Stimulated activated CD4-positive, alpha-beta T cell treated with anti-CD3 and anti-CD28 coated beads, Interleukin-4, amount 100 ng/mL, for 48 hours (primary cell): ENCODE data around the gene UBR3.

ENCODE experiments used
- DNase-seq, 2 donors: peaks; one replicate each; pipeline ENCODE4 v3.0.0-alpha.2; 2020; ENCODE audit warnings: low read depth in 2 of 2

The UBR3 gene

GRCh38 chr2:170052151-170052550 is 224.9 kb downstream of the UBR3 start:
- DNase-seq = no peak

- no peak for DNase-seq
These were observed 227.7 kb downstream of the UBR3 start for GRCh38 chr2:170054997-170055396.

- no peak for DNase-seq
These were observed 229.6 kb downstream of the UBR3 start for GRCh38 chr2:170056900-170057299.

GRCh38 chr2:170063456-170064235 is 236.4 kb downstream of the UBR3 start:
- no peak for DNase-seq

- DNase-seq = no peak
These were observed 243.5 kb downstream of the UBR3 start for GRCh38 chr2:170070778-170071177.

- DNase-seq = no peak
These were observed 246.0 kb downstream of the UBR3 start for GRCh38 chr2:170073288-170073687.

GRCh38 chr2:170076189-170076588 is 248.9 kb downstream of the UBR3 start:
- DNase-seq = no peak

- DNase-seq = no peak
These were observed 250.7 kb downstream of the UBR3 start for GRCh38 chr2:170077830-170078569.

GRCh38 chr2:170084820-170085491 is 257.7 kb downstream of the UBR3 start:
- DNase-seq = no peak

- DNase-seq = no peak
These were observed 258.9 kb downstream of the UBR3 start for GRCh38 chr2:170086117-170086688.

GRCh38 chr2:170086751-170087412 is 259.6 kb downstream of the UBR3 start:
- DNase-seq = no peak

GRCh38 chr2:170087413-170087793 is 260.1 kb downstream of the UBR3 start:
- no peak for DNase-seq

GRCh38 chr2:170088776-170089175 is 261.5 kb downstream of the UBR3 start:
- DNase-seq = no peak

GRCh38 chr2:170090229-170090628 is 263.0 kb downstream of the UBR3 start:
- no peak for DNase-seq

- no peak for DNase-seq
These were observed 264.2 kb downstream of the UBR3 start for GRCh38 chr2:170091436-170091835.

- DNase-seq = no peak
These were observed 265.3 kb downstream of the UBR3 start for GRCh38 chr2:170092436-170093060.

- no peak for DNase-seq
These were observed 268.1 kb downstream of the UBR3 start for GRCh38 chr2:170095380-170095779.

GRCh38 chr2:170098626-170099312 is 271.5 kb downstream of the UBR3 start:
- no peak for DNase-seq

- DNase-seq = no peak
These were observed 274.5 kb downstream of the UBR3 start for GRCh38 chr2:170101789-170102188.

GRCh38 chr2:170106102-170106840 is 279.0 kb downstream of the UBR3 start:
- DNase-seq = no peak
